BLaER1 (cell line): Measurements from ENCODE around the gene SFRP5.

Experiments
- H3K27ac ChIP-seq: shearing (Covaris generic); formaldehyde crosslinking; 2 replicates; pipeline ENCODE4 v1.8.1; 2022
- H3K27me3 ChIP-seq: shearing (Covaris generic); formaldehyde crosslinking; 2 replicates; pipeline ENCODE4 v1.8.1; 2022
- H3K36me3 ChIP-seq: shearing (Covaris generic); formaldehyde crosslinking; 2 replicates; pipeline ENCODE4 v1.8.1; 2022
- H3K4me1 ChIP-seq: shearing (Covaris generic); formaldehyde crosslinking; 2 replicates; pipeline ENCODE4 v1.8.1; 2022
- H3K4me2 ChIP-seq: shearing (Covaris generic); formaldehyde crosslinking; 2 replicates; pipeline ENCODE4 v1.8.1; 2022
- H3K4me3 ChIP-seq: shearing (Covaris generic); formaldehyde crosslinking; 2 replicates; pipeline ENCODE4 v1.8.1; 2022
- H3K9ac ChIP-seq: shearing (Covaris generic); formaldehyde crosslinking; 2 replicates; pipeline ENCODE4 v1.8.1; 2022
- H3K9me3 ChIP-seq: shearing (Covaris generic); formaldehyde crosslinking; 2 replicates; pipeline ENCODE4 v1.8.1; 2022
- H4K20me1 ChIP-seq: shearing (Covaris generic); formaldehyde crosslinking; 2 replicates; pipeline ENCODE4 v1.8.1; 2022
- Cebpa-rat ChIP-seq: shearing (Covaris generic); IDR thresholded peaks from 2 replicates; pipeline ENCODE4 v1.8.1; 2022

SFRP5 gene

DNA sequence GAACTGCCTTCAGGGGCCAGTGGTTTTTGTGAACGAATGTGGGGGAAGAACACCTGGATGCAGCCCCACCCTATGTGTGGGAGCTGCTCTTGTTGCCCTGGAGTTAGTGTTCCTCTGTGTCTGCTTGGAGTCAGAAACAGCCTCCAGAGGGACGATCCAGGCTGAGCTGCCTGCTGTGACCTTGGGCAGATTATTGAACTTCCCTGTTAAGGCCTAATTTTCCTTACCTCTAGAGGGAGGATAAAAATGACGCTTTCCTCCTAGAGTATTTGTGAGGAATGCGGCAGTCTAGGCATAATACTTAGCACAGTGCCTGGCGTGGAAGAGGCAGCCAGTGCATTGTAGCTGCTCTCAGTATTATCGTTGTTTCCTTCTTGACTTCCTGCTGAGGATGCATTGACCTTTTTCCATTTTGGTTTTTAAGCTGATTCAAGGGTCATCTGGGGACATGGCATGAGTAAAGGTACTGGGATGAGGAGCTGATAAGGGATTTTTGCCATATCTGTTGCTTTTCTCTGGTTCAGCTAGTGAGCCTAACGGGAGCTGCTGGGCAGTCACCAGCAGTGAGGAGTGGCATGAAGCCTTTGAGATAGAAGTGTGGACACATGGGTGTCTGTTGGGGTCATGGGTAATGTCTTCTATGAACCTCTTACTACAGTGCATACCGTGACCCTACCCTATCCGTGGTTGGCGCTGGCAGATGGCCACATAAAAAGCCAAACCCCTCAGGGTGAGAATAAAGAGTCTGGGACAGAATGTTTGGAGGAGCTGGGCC lies 28.4 kb downstream of the SFRP5 start:
- Histone ChIP-seq H3K4me3 (no peak overlapping the region), H3K9ac (peak overlapping the region; percentile 3; the same call in 1 of the 2 replicates), H3K9me3 (no peaks in the 10 kb centered on the region), H3K36me3 (peaks cover 70% of the 10 kb centered on the region), H4K20me1 (peaks cover 95% of the 10 kb centered on the region), H3K27me3 (no peaks in the 10 kb centered on the region), H3K4me1 (peaks cover 53% of the 10 kb centered on the region), H3K27ac (0 out of 2 replicates have a peak overlapping the region, but pooled peaks have one; percentile 32), H3K4me2 (peak overlapping the region; percentile 9; the same call in 1 of the 2 replicates)
- no peak for TF ChIP-seq Cebpa-rat

DNA sequence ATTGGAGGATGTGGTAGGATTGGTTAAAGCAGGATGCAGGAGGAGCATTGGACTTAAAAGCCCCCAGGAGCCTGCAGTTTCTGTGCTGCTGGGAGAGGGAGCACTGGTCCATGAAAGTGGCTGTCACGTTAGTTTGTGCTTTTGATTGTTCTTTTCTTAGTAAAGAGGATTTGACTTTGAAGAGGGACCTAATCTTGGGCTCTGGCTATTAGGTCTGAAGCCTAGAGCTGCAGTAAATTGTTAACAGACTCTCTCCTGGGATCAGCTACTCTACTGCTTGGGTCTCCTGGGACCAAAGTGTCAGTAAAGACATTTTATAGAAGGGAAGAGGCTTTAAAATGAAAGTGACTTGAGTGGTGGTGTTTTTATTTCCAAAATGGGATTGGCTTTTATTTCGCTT lies 31.2 kb downstream of the SFRP5 start:
- peaks cover 4% of the 10 kb centered on the region; the same call in 1 of the 2 replicates for H3K9me3 ChIP-seq
- peak overlapping the region; percentile 30 for H3K4me3 ChIP-seq
- H3K9ac ChIP-seq = peak overlapping the region; percentile 71
- peaks cover 43% of the 10 kb centered on the region for H3K36me3 ChIP-seq
- peak overlapping the region; percentile 68; the same call in 1 of the 2 replicates for H3K27ac ChIP-seq
- TF ChIP-seq Cebpa-rat = no peak
- peak overlapping the region; percentile 89 for H3K4me2 ChIP-seq
- H3K27me3 ChIP-seq = no peaks in the 10 kb centered on the region
- peaks cover 71% of the 10 kb centered on the region for H3K4me1 ChIP-seq
- H4K20me1 ChIP-seq = peaks cover 79% of the 10 kb centered on the region

DNA sequence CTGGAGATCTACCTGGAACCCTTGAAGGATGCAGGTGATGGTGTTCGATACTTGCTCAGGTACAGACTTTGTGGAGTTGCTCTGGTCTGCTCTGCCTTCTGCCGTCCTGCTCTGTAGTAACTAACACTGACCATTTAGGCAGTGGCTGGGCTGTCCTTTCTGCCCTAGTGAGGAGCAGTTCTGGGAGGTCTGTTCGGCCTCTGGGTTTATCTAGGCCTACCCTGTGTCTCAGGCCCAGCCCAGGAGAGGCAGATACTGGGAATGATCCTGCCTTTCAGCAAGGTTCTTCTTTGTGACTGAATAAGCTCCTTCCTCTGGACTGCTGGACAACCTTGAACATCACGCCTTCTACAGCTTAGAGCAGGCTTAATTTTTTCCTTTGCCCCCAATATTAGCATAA lies 33.2 kb downstream of the SFRP5 start:
- peaks cover 23% of the 10 kb centered on the region for H3K36me3 ChIP-seq
- H3K27ac ChIP-seq = no peak overlapping the region

DNA sequence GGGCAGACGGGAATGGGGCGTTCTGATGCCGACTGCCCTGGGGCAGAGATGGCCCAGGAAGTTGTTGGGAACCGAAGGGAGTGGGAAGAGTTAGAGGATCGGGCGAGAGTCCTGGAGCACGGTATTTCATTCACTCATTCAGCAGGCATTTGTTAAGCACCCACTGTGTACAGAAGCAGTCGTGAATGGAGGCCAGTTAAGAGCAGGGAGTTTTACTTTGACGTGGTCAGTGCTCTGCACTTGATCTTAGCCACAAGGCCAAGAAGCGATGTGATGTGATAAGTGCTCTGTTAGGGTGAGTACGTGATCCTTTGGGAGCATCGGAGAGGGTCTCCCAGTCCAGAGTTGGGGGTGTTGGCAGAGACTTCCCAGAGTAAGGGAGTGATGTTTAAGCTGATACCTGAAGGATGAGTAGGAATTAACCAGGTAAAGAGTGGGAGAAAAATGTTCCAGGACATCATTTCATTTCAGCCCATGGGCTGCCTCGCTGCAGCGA lies 34.0 kb downstream of the SFRP5 start:
- no peak for TF ChIP-seq Cebpa-rat
- Histone ChIP-seq H3K36me3 (peaks cover 15% of the 10 kb centered on the region), H3K4me3 (peak overlapping the region; percentile 99), H3K4me2 (peak overlapping the region; percentile 91), H3K4me1 (peaks cover 63% of the 10 kb centered on the region), H3K27me3 (no peaks in the 10 kb centered on the region), H3K9me3 (peaks cover 4% of the 10 kb centered on the region; the same call in 1 of the 2 replicates), H4K20me1 (peaks cover 51% of the 10 kb centered on the region), H3K9ac (peak overlapping the region; percentile 97), H3K27ac (peak overlapping the region; percentile 96)

More for the DNA sequence above, 33.2 kb downstream of the SFRP5 start:
- Histone ChIP-seq H3K4me2 (peak overlapping the region; percentile 91), H3K9ac (peak overlapping the region; percentile 97), H4K20me1 (peaks cover 59% of the 10 kb centered on the region), H3K27me3 (no peaks in the 10 kb centered on the region), H3K9me3 (peaks cover 4% of the 10 kb centered on the region; the same call in 1 of the 2 replicates), H3K4me3 (peak overlapping the region; percentile 99), H3K4me1 (peaks cover 71% of the 10 kb centered on the region)
- TF ChIP-seq Cebpa-rat = no peak

DNA sequence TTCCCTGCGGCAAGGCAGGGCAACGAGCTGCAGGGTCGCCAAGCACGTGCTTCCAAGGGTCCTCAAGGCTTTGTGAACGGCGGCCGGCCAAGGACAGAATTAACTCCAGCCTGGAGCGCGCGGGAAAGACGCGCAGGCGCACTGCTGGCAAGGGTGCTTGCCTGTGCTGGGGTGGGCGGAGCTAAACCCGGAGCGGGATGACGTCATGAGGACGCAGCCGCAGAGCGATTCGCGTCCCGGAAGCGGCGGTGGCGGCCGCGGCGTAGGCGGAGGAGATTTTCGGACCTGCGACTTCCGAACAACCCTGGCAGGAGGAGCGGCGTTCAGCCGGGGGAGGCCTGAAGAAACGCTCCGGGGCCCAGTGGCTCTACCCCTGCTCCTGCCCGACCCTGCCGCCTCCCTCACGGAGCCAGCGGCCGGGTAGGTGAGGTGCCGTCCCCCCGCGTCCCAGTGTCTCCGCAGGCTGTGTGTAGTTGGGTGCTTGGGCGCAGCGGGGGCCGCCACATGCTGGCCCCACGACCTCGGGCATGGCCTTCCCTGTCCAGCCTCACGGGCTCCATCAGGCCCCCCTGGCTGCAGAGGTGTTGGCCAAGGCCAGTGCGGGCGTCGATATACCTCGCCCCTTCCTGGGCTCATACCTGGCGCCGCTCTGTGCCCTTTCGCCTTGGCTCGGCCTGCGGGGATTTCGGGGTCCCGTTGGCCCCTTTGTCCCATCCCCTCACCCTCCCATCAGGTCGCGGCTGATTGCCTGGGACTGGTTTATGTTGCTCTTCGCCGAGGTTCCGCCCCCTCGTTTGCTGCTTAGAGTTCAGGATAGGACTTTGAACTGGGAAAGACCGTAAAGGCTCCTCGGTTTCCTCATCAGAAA lies 34.7 kb downstream of the SFRP5 start, which contains the start of gene ZFYVE27:
TSS of gene ZFYVE27 (plus strand) at position 227 of the 868 bp plus-strand sequence. CDS start 1,350 bp downstream, outside the sequence.
- no peak for TF ChIP-seq Cebpa-rat
- Histone ChIP-seq H3K4me3 (peak within 1 kb of the TSS; percentile 99), H3K27ac (peak within 1 kb of the TSS; percentile 96), H3K27me3 (no peaks in the 10 kb centered on the region), H3K4me2 (peak within 1 kb of the TSS; percentile 91), H3K9ac (peak within 1 kb of the TSS; percentile 97), H3K9me3 (peaks cover 4% of the 10 kb centered on the region; the same call in 1 of the 2 replicates), H3K36me3 (peaks cover 12% of the 10 kb centered on the region), H4K20me1 (peaks cover 44% of the 10 kb centered on the region), H3K4me1 (peaks cover 56% of the 10 kb centered on the region)

DNA sequence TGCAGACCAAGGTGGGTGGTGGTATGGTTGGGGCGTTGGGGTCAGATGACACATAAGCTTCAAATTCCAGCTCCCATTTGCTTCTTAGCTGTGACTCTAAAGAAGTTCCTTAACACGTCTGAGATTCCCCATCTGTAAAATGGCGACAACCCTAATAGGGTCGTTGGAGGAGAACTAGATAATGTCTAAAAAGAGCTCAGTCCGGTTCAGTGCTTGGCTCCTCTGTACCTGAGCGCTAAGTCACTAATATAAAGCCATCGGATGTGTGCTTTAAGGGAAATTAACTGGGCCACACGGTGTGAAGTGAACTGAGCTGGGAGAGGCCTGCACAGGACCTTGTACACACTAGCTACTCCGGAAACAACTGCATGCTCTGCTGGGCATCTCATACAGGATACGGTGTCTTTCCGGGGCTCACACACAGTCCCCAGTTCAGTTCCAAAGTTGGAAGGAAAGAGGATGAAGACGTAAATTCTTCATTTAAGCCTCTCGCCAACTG lies 35.3 kb downstream of the SFRP5 start:
- Histone ChIP-seq H3K4me3 (peak overlapping the region; percentile 99), H3K9me3 (peaks cover 4% of the 10 kb centered on the region; the same call in 1 of the 2 replicates), H3K4me2 (peak overlapping the region; percentile 91), H3K4me1 (peaks cover 49% of the 10 kb centered on the region), H3K9ac (peak overlapping the region; percentile 97; the same call in 1 of the 2 replicates), H3K27me3 (no peaks in the 10 kb centered on the region), H3K27ac (peak overlapping the region; percentile 96), H3K36me3 (peaks cover 5% of the 10 kb centered on the region), H4K20me1 (peaks cover 37% of the 10 kb centered on the region)
- no peak for TF ChIP-seq Cebpa-rat

DNA sequence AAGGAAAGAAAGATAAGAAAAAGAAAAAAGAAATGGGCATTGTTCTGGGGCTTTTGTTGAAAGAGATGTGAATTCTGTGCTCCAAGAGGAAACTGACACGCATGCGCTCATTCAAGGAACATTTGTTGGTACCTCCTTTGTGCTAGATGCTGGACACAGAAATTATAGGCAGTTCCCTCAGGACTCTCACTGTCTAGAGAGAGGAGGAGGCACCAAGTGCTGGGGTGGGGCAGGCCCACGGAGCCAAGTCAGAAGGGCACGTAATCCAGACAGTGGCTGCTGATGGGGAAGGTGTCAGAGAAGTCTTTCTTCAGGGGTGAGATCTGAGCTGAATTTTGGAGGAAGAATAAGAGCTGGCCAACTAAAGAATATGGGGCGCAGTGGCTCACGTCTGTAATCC lies 37.8 kb downstream of the SFRP5 start:
- Histone ChIP-seq H3K4me1 (peaks cover 25% of the 10 kb centered on the region), H3K27me3 (no peaks in the 10 kb centered on the region), H3K4me2 (no peak overlapping the region), H3K4me3 (no peak overlapping the region), H3K9ac (no peak overlapping the region), H3K36me3 (peaks cover 3% of the 10 kb centered on the region; the same call in 1 of the 2 replicates), H3K9me3 (peaks cover 4% of the 10 kb centered on the region; the same call in 1 of the 2 replicates), H3K27ac (no peak overlapping the region), H4K20me1 (peaks cover 16% of the 10 kb centered on the region)
- TF ChIP-seq Cebpa-rat = no peak

DNA sequence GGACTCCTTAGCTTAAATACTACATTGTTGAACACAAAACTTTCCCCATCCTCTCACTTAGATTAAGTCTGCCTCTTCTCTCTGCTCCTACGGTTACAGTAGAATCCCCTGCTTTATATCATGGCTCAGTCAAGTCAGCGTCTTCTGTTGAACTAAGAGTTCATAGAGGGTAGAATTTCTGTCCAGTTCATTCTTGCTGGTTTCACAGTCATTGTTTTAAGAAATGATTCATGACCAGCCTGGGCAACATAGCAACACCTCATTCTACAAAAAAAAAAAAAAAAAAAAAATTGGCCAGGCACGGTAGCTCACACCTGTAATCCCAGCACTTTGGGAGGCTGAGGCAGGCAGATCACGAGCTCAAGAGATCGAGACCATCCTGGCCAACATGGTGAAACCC lies 38.5 kb downstream of the SFRP5 start:
- Histone ChIP-seq H3K4me1 (peaks cover 17% of the 10 kb centered on the region), H3K4me2 (no peak overlapping the region), H4K20me1 (peaks cover 9% of the 10 kb centered on the region), H3K4me3 (no peak overlapping the region), H3K36me3 (no peaks in the 10 kb centered on the region), H3K27me3 (no peaks in the 10 kb centered on the region), H3K9ac (no peak overlapping the region), H3K9me3 (peaks cover 4% of the 10 kb centered on the region; the same call in 1 of the 2 replicates), H3K27ac (no peak overlapping the region)
- TF ChIP-seq Cebpa-rat = no peak

DNA sequence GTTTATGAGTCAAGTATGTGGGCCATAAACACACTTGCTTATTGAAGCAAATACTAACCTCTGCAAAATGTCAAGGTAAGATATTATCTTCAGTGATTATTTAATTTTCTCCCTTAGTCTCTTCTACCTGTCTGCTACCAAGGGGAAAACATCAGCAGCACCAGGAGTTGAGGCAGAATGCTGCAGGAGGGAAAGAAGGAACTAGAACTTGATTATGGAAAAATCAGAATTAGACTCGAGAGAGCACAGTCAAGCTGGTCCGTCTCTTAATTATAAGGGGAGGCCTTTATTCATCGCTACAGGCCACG lies 39.8 kb downstream of the SFRP5 start:
- no peak for TF ChIP-seq Cebpa-rat
- Histone ChIP-seq H3K27me3 (no peaks in the 10 kb centered on the region), H3K27ac (no peak overlapping the region), H3K9me3 (peaks cover 4% of the 10 kb centered on the region; the same call in 1 of the 2 replicates), H3K4me1 (peaks cover 10% of the 10 kb centered on the region), H3K36me3 (no peaks in the 10 kb centered on the region), H3K4me2 (no peak overlapping the region), H3K4me3 (no peak overlapping the region), H4K20me1 (no peaks in the 10 kb centered on the region), H3K9ac (no peak overlapping the region)
